ENCODE data around the gene PHLDB3.

- TF ChIP-seq CTCF (IDR thresholded peaks at IDR 0.05) = no peak
- peak in 1 of 4 donors; percentile 69 for TF ChIP-seq POLR2A (IDR thresholded peaks at IDR 0.05)
These were observed 29.4 kb downstream of the PHLDB3 start for GRCh38 chr19:43474986-43475705.

All from esophagus squamous epithelium (tissue), 4 donors.